H9 (cell line): Measurements from ENCODE around the gene LRRC52. TPM values are rescaled to one million over a fixed set of nuclear protein-coding genes. Genes with fewer than 3 reads are reported as not detected.

Experiments used
- DNase-seq: peaks from one replicate; pipeline ENCODE4 v3.0.0-alpha.2; 2017
- H2AFZ ChIP-seq: one replicate; pipeline ENCODE4 v1.6.1; 2013; ENCODE audit warnings: mild to moderate bottlenecking, low read length, control low read depth, moderate library complexity
- H2AK5ac ChIP-seq: 2 replicates; pipeline ENCODE4 v1.6.1; 2013; ENCODE audit warnings: low read length, control low read depth, mixed read lengths; ENCODE audit not compliant: insufficient read length
- H2BK120ac ChIP-seq: one replicate; pipeline ENCODE4 v1.6.1; 2013; ENCODE audit warnings: low read depth, mild to moderate bottlenecking, low read length, control low read depth, inconsistent platforms; ENCODE audit not compliant: poor library complexity, severe bottlenecking
- H2BK12ac ChIP-seq: 2 replicates; pipeline ENCODE4 v1.6.1; 2013; ENCODE audit warnings: low read length, control low read depth, mixed read lengths, low read depth; ENCODE audit not compliant: insufficient read length
- H2BK15ac ChIP-seq: 2 replicates; pipeline ENCODE4 v1.6.1; 2013; ENCODE audit warnings: low read depth, low read length, control low read depth
- H2BK20ac ChIP-seq: one replicate; pipeline ENCODE4 v1.6.1; 2013; ENCODE audit warnings: low read depth, mild to moderate bottlenecking, low read length, control low read depth, inconsistent platforms; ENCODE audit not compliant: poor library complexity, severe bottlenecking
- H2BK5ac ChIP-seq: 2 replicates; pipeline ENCODE4 v1.6.1; 2013; ENCODE audit warnings: low read length, control low read depth, mixed read lengths; ENCODE audit not compliant: insufficient read length
- H3K14ac ChIP-seq: 2 replicates; pipeline ENCODE4 v1.6.1; 2013; ENCODE audit warnings: low read length, control low read depth; ENCODE audit not compliant: insufficient read depth
- H3K18ac ChIP-seq: 2 replicates; pipeline ENCODE4 v1.6.1; 2013; ENCODE audit warnings: low read depth, mild to moderate bottlenecking, mixed read lengths, low read length, control low read depth; ENCODE audit not compliant: insufficient read length
- H3K23ac ChIP-seq: 2 replicates; pipeline ENCODE4 v1.6.1; 2013; ENCODE audit warnings: low read length, control low read depth, mixed read lengths, low read depth; ENCODE audit not compliant: insufficient read length
- H3K23me2 ChIP-seq: 2 replicates; pipeline ENCODE4 v1.6.1; 2013; ENCODE audit warnings: low read depth, mild to moderate bottlenecking, mixed read lengths, low read length, control low read depth; ENCODE audit not compliant: insufficient read length, poor library complexity, severe bottlenecking
- H3K27ac ChIP-seq: 2 replicates; pipeline ENCODE4 v1.5.1; 2013; ENCODE audit warnings: low read length, control low read depth, mixed read lengths, low read depth; ENCODE audit not compliant: insufficient read length
- H3K27me3 ChIP-seq: 2 replicates; pipeline ENCODE4 v1.6.1; 2013; ENCODE audit warnings: low read length, control low read depth, inconsistent platforms; ENCODE audit not compliant: insufficient read depth
- H3K4ac ChIP-seq: 2 replicates; pipeline ENCODE4 v1.6.1; 2013; ENCODE audit warnings: low read depth, mild to moderate bottlenecking, control low read depth, inconsistent platforms, low read length, moderate library complexity
- H3K4me1 ChIP-seq: 2 replicates; pipeline ENCODE4 v1.6.1; 2013; ENCODE audit warnings: low read length, control low read depth, inconsistent platforms; ENCODE audit not compliant: insufficient read depth
- H3K4me2 ChIP-seq: 2 replicates; pipeline ENCODE4 v1.6.1; 2013; ENCODE audit warnings: low read length, control low read depth, mixed read lengths; ENCODE audit not compliant: insufficient read length, insufficient read depth
- H3K56ac ChIP-seq: 2 replicates; pipeline ENCODE4 v1.6.1; 2013; ENCODE audit warnings: low read depth, mild to moderate bottlenecking, mixed read lengths, low read length, control low read depth; ENCODE audit not compliant: insufficient read length
- H3K79me1 ChIP-seq: 2 replicates; pipeline ENCODE4 v1.6.1; 2013; ENCODE audit warnings: low read depth, mild to moderate bottlenecking, moderate library complexity, low read length, control low read depth, inconsistent platforms; ENCODE audit not compliant: insufficient read depth, poor library complexity, severe bottlenecking
- H3K79me2 ChIP-seq: 2 replicates; pipeline ENCODE4 v1.6.1; 2013; ENCODE audit warnings: low read length, control low read depth, inconsistent platforms; ENCODE audit not compliant: insufficient read depth
- H3K9ac ChIP-seq: 2 replicates; pipeline ENCODE4 v1.6.1; 2013; ENCODE audit warnings: low read length, control low read depth, mixed read lengths; ENCODE audit not compliant: insufficient read length; ENCODE audit errors: extremely low read depth
- H3K9me3 ChIP-seq: one replicate; pipeline ENCODE4 v1.6.1; 2013; ENCODE audit warnings: low read depth, low read length, inconsistent platforms; ENCODE audit not compliant: control insufficient read depth
- H3T11ph ChIP-seq: one replicate; pipeline ENCODE4 v1.6.1; 2013; ENCODE audit warnings: mild to moderate bottlenecking, low read length, control low read depth, inconsistent platforms
- H4K20me1 ChIP-seq: one replicate; pipeline ENCODE4 v1.6.1; 2013; ENCODE audit not compliant: control insufficient read depth, insufficient read length, insufficient read depth
- H4K5ac ChIP-seq: 2 replicates; pipeline ENCODE4 v1.6.1; 2013; ENCODE audit warnings: low read depth, mild to moderate bottlenecking, mixed read lengths, low read length, control low read depth; ENCODE audit not compliant: insufficient read length
- H4K8ac ChIP-seq: replicated peaks from 2 replicates; pipeline ENCODE4 v1.6.1; 2013; ENCODE audit warnings: low read length, control low read depth, mixed read lengths, low read depth; ENCODE audit not compliant: insufficient read length
- H4K91ac ChIP-seq: 2 replicates; pipeline ENCODE4 v1.6.1; 2013; ENCODE audit warnings: low read depth, mild to moderate bottlenecking, moderate library complexity, mixed read lengths, low read length, control low read depth; ENCODE audit not compliant: insufficient read length
- H3K27ac Mint-ChIP-seq, 3 experiments: 2 replicates in 2 of 3; 3 replicates in 1 of 3; pipeline ENCODE4 v1.8.0; 2020 to 2021; ENCODE audit warnings: mixed read lengths in 3 of 3, mild to moderate bottlenecking in 1 of 3, moderate library complexity in 1 of 3
- H3K27me3 Mint-ChIP-seq: 2 replicates; pipeline ENCODE4 v1.8.0; 2021; ENCODE audit warnings: low read depth, mild to moderate bottlenecking, moderate library complexity, mixed read lengths
- H3K36me3 Mint-ChIP-seq, 3 experiments: 2 replicates in 2 of 3; 3 replicates in 1 of 3; pipeline ENCODE4 v1.8.0; 2020 to 2021; ENCODE audit warnings: low read depth in 3 of 3, mixed read lengths in 3 of 3; ENCODE audit not compliant: insufficient read depth in 1 of 3
- H3K4me1 Mint-ChIP-seq, 2 experiments: 2 replicates each; pipeline ENCODE4 v1.8.0; 2020; ENCODE audit warnings: mixed read lengths in 2 of 2
- H3K4me3 Mint-ChIP-seq, 2 experiments: 2 replicates in 1 of 2; 3 replicates in 1 of 2; pipeline ENCODE4 v1.8.0; 2020 to 2021; ENCODE audit warnings: mild to moderate bottlenecking in 2 of 2, mixed read lengths in 2 of 2, moderate library complexity in 1 of 2
- H3K9me3 Mint-ChIP-seq, 2 experiments: 2 replicates in 1 of 2; 3 replicates in 1 of 2; pipeline ENCODE4 v1.8.0; 2020; ENCODE audit warnings: mild to moderate bottlenecking in 2 of 2, mixed read lengths in 2 of 2, moderate library complexity in 1 of 2
- WGBS: extraction: QIAGEN DNeasy Blood & Tissue Kit; methylation state at CpG from one replicate; pipeline ENCODE4 v1.1.7; 2013; ENCODE audit warnings: missing lambda C conversion rate, low lambda C conversion rate, mixed read lengths; ENCODE audit not compliant: insufficient read length; ENCODE audit errors: extremely low coverage; 5-methylcytosine and 5-hydroxymethylcytosine counted together
- total RNA-seq: library from RNA; stranded (reverse); gene quantifications from 2 replicates; pipeline ENCODE4 v1.2.1, GENCODE V29; 2021
- TF ChIP-seq, protein P1 (sequence below): fragments of 200-600 bp; sonication (generic); conservative IDR thresholded peaks from 3 replicates; pipeline ENCODE4 v1.8.0; 2021; ENCODE audit warnings: antibody characterized with exemption, mild to moderate bottlenecking

The LRRC52 gene
- total RNA-seq, 1 experiment from 2014 or later = not detected

DNA sequence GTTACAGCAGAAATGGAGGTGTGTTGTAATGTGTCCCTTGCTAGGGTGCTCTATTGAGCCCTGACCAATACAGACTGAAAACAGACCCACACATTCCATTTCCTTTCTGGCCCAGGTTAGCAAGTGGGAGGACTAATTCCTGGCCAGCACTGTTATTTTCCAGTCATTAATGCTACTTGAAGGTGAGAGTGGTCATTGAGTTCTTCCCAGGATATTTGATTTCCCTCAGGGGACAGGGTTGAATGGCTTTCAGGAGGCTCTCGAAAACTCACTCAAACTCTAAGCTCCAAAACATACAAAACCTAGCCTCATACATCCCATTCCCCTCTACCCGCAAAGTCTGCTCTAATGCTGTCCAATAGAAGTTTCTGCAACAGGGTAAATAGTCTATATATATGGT, 6.2 kb downstream of the LRRC52 start:
- Histone ChIP-seq H3K27ac (no peak overlapping the region), H2BK12ac (no peak overlapping the region), H3K27me3 (no peaks in the 10 kb centered on the region; the same call in 1 of the 2 replicates), H4K8ac (no peak overlapping the region), H4K20me1 (no peaks in the 10 kb centered on the region), H3K9me3 (no peaks in the 10 kb centered on the region), H3K9ac (no peak overlapping the region), H3K4me2 (no peak overlapping the region), H4K91ac (no peak overlapping the region), H2AK5ac (no peak overlapping the region), H3K79me1 (no peaks in the 10 kb centered on the region), H2BK20ac (no peak overlapping the region), H3K23me2 (no peaks in the 10 kb centered on the region), H3K56ac (no peak overlapping the region), H2BK120ac (no peak overlapping the region), H3K18ac (no peak overlapping the region), H3K4me1 (no peaks in the 10 kb centered on the region), H3K14ac (no peak overlapping the region), H2BK5ac (no peak overlapping the region), H4K5ac (no peak overlapping the region), H2BK15ac (no peak overlapping the region), H3K23ac (no peak overlapping the region), H3K4ac (no peak overlapping the region), H3T11ph (no peak overlapping the region), H2AFZ (no peak overlapping the region), H3K79me2 (no peaks in the 10 kb centered on the region)
- Mint-ChIP-seq H3K27ac (no peak overlapping the region), H3K4me1 (peaks cover 8 to 10% of the 10 kb centered on the region in 2 experiments), H3K9me3 (no peaks in the 10 kb centered on the region), H3K27me3 (peaks cover 36% of the 10 kb centered on the region), H3K36me3 (no peaks in the 10 kb centered on the region), H3K4me3 (no peak overlapping the region)
- TF ChIP-seq, protein P1, sequence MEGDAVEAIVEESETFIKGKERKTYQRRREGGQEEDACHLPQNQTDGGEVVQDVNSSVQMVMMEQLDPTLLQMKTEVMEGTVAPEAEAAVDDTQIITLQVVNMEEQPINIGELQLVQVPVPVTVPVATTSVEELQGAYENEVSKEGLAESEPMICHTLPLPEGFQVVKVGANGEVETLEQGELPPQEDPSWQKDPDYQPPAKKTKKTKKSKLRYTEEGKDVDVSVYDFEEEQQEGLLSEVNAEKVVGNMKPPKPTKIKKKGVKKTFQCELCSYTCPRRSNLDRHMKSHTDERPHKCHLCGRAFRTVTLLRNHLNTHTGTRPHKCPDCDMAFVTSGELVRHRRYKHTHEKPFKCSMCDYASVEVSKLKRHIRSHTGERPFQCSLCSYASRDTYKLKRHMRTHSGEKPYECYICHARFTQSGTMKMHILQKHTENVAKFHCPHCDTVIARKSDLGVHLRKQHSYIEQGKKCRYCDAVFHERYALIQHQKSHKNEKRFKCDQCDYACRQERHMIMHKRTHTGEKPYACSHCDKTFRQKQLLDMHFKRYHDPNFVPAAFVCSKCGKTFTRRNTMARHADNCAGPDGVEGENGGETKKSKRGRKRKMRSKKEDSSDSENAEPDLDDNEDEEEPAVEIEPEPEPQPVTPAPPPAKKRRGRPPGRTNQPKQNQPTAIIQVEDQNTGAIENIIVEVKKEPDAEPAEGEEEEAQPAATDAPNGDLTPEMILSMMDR = no peak
- WGBS = no CpG with 5 or more reads among the region's 2 CpGs
- no peak for DNase-seq
